NCI-H1105 treated with DMSO at 0.1 percent for 48 hours (cell line): ENCODE results near the gene BSX.

Source experiments
- DNase-seq: peaks from one replicate; lab custom pipeline; 2025; lab: John Stamatoyannopoulos, UW

BSX gene

DNA sequence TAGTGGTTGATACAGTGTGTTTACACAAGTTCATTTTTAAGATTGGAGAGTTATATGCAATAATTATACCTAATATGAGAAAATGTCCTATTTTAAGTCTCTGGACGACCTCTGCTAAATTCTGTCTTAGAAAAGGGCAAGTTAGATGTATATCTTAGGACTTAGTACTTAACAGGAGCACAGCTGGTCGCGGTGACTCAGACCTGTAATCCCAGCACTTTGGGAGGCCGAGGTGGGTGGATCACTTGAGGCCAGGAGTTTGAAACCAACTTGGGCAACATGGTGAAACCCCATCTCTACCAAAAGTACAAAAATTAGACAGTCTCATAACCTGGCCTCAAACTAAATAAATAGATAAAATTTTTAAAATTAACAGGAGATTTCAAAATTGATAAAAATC, 27.2 kb downstream of the BSX start:
- no peak for DNase-seq

- no peak for DNase-seq
These were observed 30.4 kb downstream of the BSX start for GRCh38 chr11:122951211-122951610.

DNA sequence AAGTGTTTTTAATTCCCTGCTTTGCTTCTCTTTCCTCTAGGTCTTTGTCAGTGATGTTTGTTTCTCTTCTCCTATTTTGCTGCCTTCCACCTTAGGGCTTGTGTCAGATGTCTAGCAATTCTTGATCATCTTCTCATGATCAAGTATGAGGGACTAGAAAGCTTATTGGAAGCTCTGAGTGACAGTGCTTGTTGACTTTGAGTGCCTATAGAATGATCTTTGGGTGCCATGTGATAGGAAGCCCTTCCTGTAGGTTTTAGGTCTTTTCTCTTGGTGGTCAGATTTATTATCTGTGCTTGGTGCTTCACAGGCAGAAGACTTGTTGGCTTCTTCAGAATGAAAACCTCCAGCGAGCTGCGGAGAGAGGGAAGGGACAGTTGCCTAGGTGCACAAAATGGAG, 43.1 kb downstream of the BSX start:
- DNase-seq, result no peak

- DNase-seq, result no peak
These were observed 43.7 kb downstream of the BSX start for GRCh38 chr11:122937983-122938382.

- no peak for DNase-seq
These were observed 48.2 kb downstream of the BSX start for GRCh38 chr11:122933416-122933815.

GRCh38 chr11:122931510-122931909, 50.1 kb downstream of the BSX start:
- DNase-seq, result no peak
